Measurements from ENCODE around the gene AAMP. TPM values are rescaled to one million over a fixed set of nuclear protein-coding genes. Genes with fewer than 3 reads are reported as not detected.

AAMP gene
- total and polyA plus RNA-seq, 2 experiments from 2014 or later = 90.8 to 203 TPM

DNA sequence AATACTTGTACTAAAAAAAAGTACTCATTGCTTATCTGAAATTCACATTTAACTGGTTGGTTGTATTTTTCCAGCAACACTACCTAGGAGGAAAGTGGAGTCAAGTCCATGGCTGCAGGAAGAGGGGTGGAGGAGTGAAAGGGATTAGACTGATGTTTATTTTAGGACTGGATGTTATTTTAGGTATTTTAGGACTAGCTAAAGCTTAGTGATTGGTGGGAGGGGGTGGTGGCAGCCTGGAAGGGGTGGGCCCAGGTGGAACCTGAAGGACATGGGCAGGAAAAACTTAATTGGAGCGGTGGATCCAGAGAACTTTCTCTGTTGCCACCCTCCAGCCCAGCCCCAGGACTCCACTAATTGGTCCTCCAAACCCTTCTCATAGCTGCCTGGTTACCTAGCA is 26.3 kb upstream of the AAMP start:
- Histone ChIP-seq H3K4me2 (no peak overlapping the region), H3K36me3 (ENCODE audit: insufficient read depth) (no peaks in the 10 kb centered on the region), H3K27ac (ENCODE audit: low read depth) (no peak overlapping the region), H3K4me1 (ENCODE audit: insufficient read depth) (peaks cover 22% of the 10 kb centered on the region), H3K4me3 (no peak overlapping the region), H3K27me3 (ENCODE audit: insufficient read depth) (peaks cover 4% of the 10 kb centered on the region; the same call in 1 of the 2 replicates), H2AFZ (no peak overlapping the region), H3K9me2 (ENCODE audit: insufficient read depth) (no peaks in the 10 kb centered on the region), H4K20me1 (replicated peaks; ENCODE audit: insufficient read depth) (no peaks in the 10 kb centered on the region), H3F3A (replicated peaks; ENCODE audit: low read depth) (no peaks in the 10 kb centered on the region), H3K79me2 (replicated peaks; ENCODE audit: insufficient read depth) (no peaks in the 10 kb centered on the region)
- H3K9me3 Mint-ChIP-seq = no peaks in the 10 kb centered on the region; the same call in 2 of the 3 replicates
- H3K27ac Mint-ChIP-seq = no peak overlapping the region
- peaks cover 16% of the 10 kb centered on the region for H3K27me3 Mint-ChIP-seq (ENCODE audit: insufficient read depth, low read depth, poor library complexity)
- peaks cover 34% of the 10 kb centered on the region for H3K4me1 Mint-ChIP-seq
- DNase-seq (ENCODE audit: low spot score) (no peak), ATAC-seq (no peak)
- H3K36me3 Mint-ChIP-seq (ENCODE audit: low read depth) = no peaks in the 10 kb centered on the region
- TF ChIP-seq ZNF331 (CRISPR knock-in tag; IDR thresholded peaks at IDR 0.05; ENCODE audit: low read depth) = no peak
- no peak for TF ChIP-seq ZNF114 (CRISPR knock-in tag; IDR thresholded peaks at IDR 0.05)
- no peak for TF ChIP-seq EZH2phosphoT487 (IDR thresholded peaks at IDR 0.05; ENCODE audit: unreplicated experiment)
- TF ChIP-seq REST (IDR thresholded peaks at IDR 0.05; ENCODE audit: unreplicated experiment) = no peak
- TF ChIP-seq POLR2AphosphoS5 (IDR thresholded peaks at IDR 0.05; ENCODE audit: low read depth) = no peak
- TF ChIP-seq ZNF462 (CRISPR knock-in tag; IDR thresholded peaks at IDR 0.05) = no peak
- TF ChIP-seq JUNB (IDR thresholded peaks at IDR 0.05; ENCODE audit: unreplicated experiment) = no peak
- no peak for TF ChIP-seq CREB1 (CRISPR knock-in tag; IDR thresholded peaks at IDR 0.05; ENCODE audit: low read depth)
- TF ChIP-seq NANOG (IDR thresholded peaks at IDR 0.05; ENCODE audit: borderline replicate concordance) = no peak
- TF ChIP-seq EZH2 (IDR thresholded peaks at IDR 0.05; ENCODE audit: low read depth, unreplicated experiment) = no peak
- TF ChIP-seq CTCF (conservative IDR thresholded peaks at IDR 0.05; ENCODE audit: low read depth in 2 of 2) = no peak
- TF ChIP-seq, protein P1, sequence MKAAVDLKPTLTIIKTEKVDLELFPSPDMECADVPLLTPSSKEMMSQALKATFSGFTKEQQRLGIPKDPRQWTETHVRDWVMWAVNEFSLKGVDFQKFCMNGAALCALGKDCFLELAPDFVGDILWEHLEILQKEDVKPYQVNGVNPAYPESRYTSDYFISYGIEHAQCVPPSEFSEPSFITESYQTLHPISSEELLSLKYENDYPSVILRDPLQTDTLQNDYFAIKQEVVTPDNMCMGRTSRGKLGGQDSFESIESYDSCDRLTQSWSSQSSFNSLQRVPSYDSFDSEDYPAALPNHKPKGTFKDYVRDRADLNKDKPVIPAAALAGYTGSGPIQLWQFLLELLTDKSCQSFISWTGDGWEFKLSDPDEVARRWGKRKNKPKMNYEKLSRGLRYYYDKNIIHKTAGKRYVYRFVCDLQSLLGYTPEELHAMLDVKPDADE (IDR thresholded peaks at IDR 0.05) = no peak
- TF ChIP-seq STAT1 (IDR thresholded peaks at IDR 0.05; ENCODE audit: unreplicated experiment) = no peak
- no peak overlapping the region for H3K4me3 Mint-ChIP-seq

All from GM23338 (cell line).